HG03064 (cell line): ENCODE results near the gene HOXB3.

Source experiments
- ATAC-seq: cut with Tn5 transposase; IDR thresholded peaks from one replicate; pipeline ENCODE4 v1.9.1; 2021; ENCODE audit warnings: low read depth; ENCODE audit not compliant: unreplicated experiment

The HOXB3 gene

GRCh38 chr17:48588528-48588927 is 1.5 kb downstream of the HOXB3 start:
- ATAC-seq: no peak

- ATAC-seq: no peak
Measured at GRCh38 chr17:48588074-48588415, 2.0 kb downstream of the HOXB3 start.

DNA sequence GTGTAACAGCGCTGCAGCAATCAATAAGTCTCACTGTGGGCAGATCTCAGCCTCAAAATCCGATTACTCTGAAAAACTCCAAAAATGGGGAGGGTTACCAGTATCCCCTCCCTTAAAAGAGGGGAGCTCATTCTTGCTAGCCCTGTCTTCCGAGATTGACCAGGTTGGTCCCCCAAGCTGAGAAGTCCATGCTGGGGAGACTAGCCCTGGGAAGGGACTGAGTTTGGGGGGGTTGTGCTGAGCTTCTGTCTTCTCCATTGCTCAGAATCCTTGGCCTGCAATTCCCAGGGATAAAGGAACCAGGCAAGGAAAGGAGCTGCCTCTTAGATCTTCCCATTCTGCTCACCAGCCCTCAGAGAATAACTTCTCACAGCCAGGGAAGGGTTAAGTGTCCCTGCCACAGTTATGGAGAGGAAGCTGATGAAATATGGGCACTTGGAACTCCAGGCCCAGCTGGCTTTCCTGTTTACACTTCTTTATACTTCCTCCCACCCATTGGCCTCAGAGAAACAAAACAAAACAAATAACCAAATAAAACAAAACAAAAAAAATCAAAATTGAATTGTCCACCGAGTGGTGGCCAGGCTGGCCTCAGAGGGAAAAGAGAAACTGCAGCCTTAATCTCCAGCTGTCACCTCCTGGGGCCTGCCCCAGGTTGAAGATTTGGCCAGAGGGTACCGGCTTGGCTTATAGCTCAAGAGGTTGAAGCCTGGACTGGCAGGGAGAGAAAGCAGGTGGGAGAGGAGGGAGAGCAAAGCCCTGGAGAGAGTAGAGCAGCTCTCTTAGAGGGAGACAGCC is 2.6 kb downstream of the HOXB3 start:
- no peak for ATAC-seq

DNA sequence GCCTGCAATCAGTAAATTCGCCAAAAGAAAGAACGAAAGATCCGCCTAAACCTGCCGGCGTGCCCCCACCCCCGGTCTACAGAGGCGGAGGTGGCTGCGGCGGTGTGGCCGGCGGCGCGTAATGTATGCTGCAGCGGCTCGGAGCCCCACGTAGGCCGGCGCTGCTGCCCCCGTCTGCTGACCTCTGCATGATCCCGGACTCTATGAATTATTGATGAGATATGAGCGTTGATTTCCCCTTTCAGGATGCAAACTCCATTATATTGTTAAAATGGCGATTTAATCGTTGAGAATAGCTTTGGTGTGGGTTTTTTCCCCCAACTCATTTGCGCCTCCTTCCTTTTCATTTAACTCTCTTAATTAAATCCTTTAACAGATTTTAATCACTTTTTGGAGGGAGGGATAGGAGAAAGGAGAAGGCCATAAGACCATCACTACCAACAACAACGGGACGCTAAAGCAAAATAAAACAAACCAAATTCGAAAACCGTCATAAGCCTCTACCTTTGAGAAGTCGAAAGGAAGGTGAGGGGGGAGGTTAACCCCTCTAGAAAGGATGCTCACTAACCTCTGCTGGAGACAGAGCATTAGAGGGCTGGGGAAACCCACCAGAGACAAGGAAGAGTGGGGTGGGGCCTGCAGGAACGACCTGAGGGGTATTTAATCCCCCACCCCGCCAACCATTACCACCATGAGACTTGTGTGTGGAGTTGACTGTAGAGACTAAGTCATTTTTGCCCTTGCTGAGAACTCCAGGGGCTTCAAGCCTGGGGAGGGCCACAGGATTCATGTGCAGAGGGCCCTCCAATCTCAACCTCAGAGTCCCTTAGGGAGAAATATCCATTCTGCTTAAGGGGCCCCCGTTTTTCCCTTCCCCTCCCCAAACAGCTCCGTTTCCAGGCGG is 3.4 kb downstream of the HOXB3 start:
- ATAC-seq: no peak

DNA sequence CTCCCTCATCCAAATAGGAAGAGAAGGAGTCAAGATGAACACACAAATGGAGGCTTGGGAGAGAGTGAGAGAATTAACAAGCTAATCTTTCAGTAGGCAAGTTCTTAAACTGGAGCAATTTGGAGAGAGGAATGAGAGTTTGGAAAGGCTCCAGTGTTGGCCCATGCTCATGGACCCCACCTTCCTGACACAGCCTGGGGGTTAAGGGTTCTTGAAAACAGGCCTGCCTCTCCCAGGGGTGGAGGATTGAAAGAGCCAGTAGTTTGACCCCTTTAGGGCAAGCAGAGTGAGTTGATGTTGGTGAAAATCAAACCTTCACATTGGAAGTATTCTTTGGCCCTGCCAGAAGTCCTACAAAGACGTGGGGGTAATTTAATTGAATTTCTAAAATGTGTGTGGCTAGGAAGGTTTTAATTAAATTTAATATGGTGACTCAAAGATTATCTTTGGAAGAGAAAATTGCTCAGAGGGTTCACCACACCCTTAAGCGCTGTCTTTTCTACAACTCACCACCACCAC is 5.8 kb downstream of the HOXB3 start:
- no peak for ATAC-seq

DNA sequence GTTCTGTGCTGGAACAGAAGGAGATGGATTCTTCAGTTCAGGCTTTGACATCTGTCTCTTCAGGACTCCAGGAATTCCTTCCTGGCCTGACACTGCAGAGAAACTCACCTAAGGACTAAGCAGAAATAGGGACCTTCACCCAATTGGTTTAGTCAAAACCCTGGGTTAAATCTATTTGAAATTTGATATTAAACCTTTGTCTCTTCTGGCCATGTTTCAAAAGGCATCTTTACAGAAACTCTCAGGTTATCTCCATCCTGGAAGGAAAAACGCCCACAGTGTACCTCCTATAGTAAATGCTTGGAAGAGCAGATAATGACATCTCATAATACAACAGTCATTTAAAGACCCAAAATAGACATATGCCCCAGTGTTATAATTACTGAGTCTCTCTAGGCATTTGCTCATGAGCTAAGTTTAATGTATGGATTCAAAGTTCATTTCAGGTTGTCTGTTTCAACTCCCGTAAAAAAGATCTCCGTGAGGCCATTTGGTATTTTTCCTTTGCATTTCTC is 6.3 kb downstream of the HOXB3 start:
- ATAC-seq: no peak

GRCh38 chr17:48582750-48583069 is 7.3 kb downstream of the HOXB3 start:
- no peak for ATAC-seq

DNA sequence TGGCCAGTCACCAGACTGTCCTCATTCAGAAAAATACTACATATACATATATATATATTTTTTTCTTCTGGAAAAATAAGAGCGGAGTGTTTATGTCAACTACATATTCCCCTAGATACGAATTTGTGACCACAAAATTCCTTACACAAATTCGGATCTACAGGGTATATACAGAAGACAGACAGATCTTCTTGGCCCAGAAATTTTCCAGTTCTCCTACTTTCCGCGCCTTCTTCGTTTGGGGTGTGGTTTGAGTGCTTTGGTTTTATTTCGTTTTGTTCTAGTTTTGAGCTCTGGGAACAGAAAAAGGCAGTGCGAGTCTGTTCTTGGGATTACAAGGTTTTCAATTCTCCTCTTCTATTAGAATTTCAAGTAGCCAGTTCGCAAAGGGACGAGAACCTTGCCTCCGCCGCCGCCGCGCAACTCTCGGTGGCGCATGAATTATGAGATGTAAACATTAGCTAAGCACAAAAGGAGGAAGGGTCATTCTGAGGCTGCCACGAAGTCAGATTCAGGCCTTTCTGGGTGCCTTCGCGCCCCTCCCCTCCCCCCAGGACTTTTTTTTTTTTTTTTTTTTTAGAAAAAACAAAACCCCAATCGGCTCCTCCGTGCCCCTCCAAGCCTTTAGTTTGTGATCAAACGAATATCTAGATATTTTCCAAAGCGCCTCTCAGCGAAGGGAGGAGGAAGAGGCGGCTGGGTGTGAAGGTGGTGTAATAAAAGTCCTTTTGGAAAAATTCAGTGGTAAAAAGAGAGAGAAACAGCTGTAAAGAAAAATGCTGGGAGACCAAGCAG is 10.1 kb downstream of the HOXB3 start:
- ATAC-seq: no peak

- no peak for ATAC-seq
Measured at GRCh38 chr17:48579471-48579759, 10.6 kb downstream of the HOXB3 start.

DNA sequence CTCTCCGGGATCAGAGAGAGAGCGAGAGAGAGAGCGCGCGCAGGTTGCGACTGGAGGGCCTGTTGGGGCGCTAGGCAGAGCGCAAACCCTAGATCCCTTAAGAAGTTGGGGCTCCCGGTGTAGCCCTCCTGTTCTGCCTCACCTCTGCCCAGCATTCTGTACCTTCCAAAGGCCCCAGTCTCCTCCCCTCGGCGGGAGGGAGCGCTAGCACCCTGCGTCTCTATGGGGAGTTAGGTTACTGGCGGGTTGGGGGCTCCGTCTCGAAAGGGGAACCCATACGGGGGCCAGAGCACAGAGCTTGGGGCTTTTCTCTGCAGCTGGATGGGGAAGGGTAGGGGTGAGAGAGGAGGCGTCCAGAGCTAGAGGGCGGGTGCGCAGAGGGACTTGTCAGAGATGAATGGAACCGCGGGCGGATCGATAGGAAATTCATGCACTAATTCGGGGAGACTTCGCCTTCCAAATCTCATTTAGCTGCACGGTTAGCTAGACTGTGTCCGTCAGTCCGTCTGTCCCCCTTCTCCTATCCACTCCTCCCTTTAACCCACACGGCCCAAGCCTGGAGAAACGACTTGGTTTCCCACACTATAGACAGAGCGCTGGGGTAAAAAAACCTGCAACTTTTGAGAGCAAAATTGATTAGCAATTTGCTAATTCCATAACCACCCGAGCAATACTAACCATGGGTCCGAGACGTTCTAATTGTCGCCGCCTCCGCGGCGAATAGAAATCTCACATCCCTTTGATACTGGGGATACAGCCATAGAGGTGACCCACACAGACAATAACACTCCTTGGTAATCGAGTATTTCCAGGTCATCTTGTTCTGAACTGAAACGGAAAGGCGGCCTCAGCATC is 11.2 kb downstream of the HOXB3 start:
- no peak for ATAC-seq

GRCh38 chr17:48577946-48578615 is 12.0 kb downstream of the HOXB3 start, which contains the start of gene HOXB4:
Gene HOXB4 (minus strand): TSS chr17:48578350. CDS start chr17:48578319, 31 bp downstream.
- no peak for ATAC-seq

DNA sequence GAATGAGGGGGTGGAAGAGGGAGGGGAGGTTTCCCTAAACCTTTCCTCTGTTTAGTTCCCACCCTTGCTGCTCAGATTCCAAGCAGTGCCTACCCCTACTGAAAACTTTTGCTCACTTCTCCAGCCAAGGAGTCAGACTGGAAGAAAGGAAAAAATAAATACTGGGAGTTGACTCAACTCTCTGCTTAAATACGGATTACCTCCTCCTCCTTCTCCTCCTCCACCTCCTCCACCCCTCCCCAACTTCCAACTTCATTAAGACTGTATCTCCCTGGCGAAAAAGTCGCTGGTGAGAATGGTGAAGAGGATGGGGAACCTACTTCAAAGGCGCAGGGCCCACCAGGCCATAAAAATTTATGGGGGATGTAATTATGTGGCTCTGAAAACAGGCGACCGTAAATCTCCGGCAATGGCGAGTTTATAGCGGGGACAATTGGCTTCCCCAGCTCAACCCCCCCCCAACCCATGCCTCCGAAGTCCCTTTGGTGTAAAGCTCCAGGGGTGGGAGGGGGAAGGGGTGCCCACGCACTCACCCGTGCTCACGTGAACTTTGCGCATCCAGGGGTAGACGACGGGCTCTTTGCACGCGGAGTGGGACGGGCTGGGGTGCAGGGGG is 12.6 kb downstream of the HOXB3 start:
- ATAC-seq: no peak

GRCh38 chr17:48576479-48577309 is 13.3 kb downstream of the HOXB3 start:
- no peak for ATAC-seq

GRCh38 chr17:48575673-48576478 is 14.2 kb downstream of the HOXB3 start:
- no peak for ATAC-seq

GRCh38 chr17:48575066-48575582 is 14.9 kb downstream of the HOXB3 start:
- no peak for ATAC-seq

DNA sequence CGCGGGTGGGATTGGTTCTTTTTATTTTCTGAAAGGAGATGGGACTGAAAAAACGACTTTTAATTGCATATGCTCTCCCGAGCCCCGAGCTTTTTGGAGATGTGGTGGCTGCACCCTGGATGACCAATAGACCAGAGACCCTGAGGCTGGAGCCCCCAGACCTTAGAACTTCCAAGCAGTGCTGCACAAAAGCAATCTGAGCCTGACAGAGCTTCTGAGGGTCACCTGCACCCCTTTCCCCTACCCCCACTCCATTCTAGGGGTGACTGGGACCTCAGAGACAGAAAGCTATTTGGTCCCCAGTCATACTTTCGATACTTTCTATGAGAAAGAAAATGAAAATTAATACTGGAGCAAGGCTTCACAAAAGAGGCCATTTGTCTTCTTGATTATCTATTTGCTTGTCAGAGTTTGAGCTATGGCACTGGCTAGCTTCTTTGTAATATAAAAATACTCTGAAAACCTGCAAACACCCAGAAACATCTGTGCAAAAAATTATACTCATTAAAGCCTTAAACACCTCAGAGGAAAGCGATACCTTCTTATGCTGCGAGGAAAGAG is 15.5 kb downstream of the HOXB3 start:
- ATAC-seq: no peak
